ENCODE results near the gene HTR2A. TPM values are rescaled to one million over a fixed set of nuclear protein-coding genes. Genes with fewer than 3 reads are reported as not detected.

Gene HTR2A
- total RNA-seq, 1 experiment from 2014 or later = not detected

DNA sequence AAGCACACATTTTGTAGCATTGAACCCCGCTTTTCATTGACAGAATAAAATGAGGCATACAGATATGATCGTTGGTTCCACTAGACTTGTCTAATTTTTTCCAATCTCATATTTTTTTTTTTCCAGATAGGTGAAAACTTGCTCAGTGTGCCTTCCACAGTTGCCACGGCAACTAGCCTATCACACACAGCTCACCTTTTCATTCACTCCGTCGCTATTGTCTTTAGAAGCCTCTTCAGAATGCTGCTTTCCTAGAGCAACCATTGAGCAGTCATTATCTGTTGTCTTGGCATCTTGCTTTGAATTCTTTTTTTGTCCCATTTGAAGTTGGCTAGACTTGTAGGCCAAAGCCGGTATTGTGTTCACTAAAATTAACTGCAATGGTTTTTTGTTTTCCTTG is 62.2 kb downstream of the HTR2A start:
- Mint-ChIP-seq H3K9me3 (peaks cover 8% of the 10 kb centered on the region), H3K36me3 (no peaks in the 10 kb centered on the region), H3K4me3 (no peak overlapping the region), H3K27me3 (ENCODE audit: low read depth) (no peaks in the 10 kb centered on the region), H3K27ac (no peak overlapping the region), H3K4me1 (no peaks in the 10 kb centered on the region)
- no peak for DNase-seq (ENCODE audit: low spot score)
- no peak for TF ChIP-seq ZNF121 (CRISPR knock-in tag; IDR thresholded peaks at IDR 0.05)
- TF ChIP-seq, protein P1, sequence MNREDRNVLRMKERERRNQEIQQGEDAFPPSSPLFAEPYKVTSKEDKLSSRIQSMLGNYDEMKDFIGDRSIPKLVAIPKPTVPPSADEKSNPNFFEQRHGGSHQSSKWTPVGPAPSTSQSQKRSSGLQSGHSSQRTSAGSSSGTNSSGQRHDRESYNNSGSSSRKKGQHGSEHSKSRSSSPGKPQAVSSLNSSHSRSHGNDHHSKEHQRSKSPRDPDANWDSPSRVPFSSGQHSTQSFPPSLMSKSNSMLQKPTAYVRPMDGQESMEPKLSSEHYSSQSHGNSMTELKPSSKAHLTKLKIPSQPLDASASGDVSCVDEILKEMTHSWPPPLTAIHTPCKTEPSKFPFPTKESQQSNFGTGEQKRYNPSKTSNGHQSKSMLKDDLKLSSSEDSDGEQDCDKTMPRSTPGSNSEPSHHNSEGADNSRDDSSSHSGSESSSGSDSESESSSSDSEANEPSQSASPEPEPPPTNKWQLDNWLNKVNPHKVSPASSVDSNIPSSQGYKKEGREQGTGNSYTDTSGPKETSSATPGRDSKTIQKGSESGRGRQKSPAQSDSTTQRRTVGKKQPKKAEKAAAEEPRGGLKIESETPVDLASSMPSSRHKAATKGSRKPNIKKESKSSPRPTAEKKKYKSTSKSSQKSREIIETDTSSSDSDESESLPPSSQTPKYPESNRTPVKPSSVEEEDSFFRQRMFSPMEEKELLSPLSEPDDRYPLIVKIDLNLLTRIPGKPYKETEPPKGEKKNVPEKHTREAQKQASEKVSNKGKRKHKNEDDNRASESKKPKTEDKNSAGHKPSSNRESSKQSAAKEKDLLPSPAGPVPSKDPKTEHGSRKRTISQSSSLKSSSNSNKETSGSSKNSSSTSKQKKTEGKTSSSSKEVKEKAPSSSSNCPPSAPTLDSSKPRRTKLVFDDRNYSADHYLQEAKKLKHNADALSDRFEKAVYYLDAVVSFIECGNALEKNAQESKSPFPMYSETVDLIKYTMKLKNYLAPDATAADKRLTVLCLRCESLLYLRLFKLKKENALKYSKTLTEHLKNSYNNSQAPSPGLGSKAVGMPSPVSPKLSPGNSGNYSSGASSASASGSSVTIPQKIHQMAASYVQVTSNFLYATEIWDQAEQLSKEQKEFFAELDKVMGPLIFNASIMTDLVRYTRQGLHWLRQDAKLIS (CRISPR knock-in tag; IDR thresholded peaks at IDR 0.05; ENCODE audit: borderline replicate concordance) = no peak
- TF ChIP-seq SMAD3 (CRISPR knock-in tag; IDR thresholded peaks at IDR 0.05; ENCODE audit: borderline replicate concordance) = no peak
- TF ChIP-seq ETV6 (CRISPR knock-in tag; IDR thresholded peaks at IDR 0.05) = no peak
- TF ChIP-seq RORB (CRISPR knock-in tag; IDR thresholded peaks at IDR 0.05) = no peak
- ChIA-PET CTCF (interaction anchor here (0.8 to 2.5 kb wide), 3 partner anchors 59 to 562 kb away, joined by 3 to 9 read pairs (median 4); no protein-coding TSS in a partner anchor), POLR2A (no interaction called here)
- no peak; the same call in 1 of the 2 replicates for ATAC-seq

DNA sequence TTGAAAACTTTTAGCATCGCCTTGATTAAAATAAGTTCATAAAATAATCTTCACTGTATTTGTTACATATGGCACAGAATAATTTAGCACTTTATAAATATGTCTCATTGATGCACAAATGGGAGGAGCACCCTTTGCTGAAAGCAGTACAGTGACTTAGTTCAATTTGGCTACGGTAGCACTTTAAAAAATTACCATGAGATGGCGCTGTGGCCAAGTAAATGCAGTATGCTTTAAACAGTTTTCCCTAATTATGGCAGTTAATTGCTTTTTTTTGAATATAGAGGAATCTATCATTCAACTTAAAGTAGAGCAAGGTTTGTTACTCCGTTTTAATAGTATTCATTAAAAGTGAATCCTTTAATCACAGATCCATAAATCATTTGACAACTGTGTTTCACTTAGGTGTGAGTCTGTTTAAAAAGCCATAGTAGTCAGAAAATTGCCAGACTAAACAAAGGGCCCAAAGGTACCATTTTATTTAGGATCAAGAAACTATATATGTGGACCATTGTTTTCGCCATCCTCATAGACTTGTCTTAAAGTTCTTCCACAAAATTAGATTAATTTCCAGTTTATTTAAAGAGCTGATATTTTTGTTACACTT is 65.2 kb downstream of the HTR2A start:
- no peaks in the 10 kb centered on the region for H3K4me1 Mint-ChIP-seq
- peaks cover 8% of the 10 kb centered on the region for H3K9me3 Mint-ChIP-seq
- DNase-seq (ENCODE audit: low spot score) = peak; percentile 44
- ATAC-seq = peak; percentile 62; the same call in 1 of the 2 replicates
- TF ChIP-seq ZNF317 (CRISPR knock-in tag; IDR thresholded peaks at IDR 0.05; ENCODE audit: borderline replicate concordance, low read depth) = no peak
- TF ChIP-seq, protein P2, sequence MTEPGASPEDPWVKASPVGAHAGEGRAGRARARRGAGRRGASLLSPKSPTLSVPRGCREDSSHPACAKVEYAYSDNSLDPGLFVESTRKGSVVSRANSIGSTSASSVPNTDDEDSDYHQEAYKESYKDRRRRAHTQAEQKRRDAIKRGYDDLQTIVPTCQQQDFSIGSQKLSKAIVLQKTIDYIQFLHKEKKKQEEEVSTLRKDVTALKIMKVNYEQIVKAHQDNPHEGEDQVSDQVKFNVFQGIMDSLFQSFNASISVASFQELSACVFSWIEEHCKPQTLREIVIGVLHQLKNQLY (CRISPR knock-in tag; IDR thresholded peaks at IDR 0.05) = no peak
- no peak for TF ChIP-seq JUN (CRISPR knock-in tag; IDR thresholded peaks at IDR 0.05)
- TF ChIP-seq, protein P3, sequence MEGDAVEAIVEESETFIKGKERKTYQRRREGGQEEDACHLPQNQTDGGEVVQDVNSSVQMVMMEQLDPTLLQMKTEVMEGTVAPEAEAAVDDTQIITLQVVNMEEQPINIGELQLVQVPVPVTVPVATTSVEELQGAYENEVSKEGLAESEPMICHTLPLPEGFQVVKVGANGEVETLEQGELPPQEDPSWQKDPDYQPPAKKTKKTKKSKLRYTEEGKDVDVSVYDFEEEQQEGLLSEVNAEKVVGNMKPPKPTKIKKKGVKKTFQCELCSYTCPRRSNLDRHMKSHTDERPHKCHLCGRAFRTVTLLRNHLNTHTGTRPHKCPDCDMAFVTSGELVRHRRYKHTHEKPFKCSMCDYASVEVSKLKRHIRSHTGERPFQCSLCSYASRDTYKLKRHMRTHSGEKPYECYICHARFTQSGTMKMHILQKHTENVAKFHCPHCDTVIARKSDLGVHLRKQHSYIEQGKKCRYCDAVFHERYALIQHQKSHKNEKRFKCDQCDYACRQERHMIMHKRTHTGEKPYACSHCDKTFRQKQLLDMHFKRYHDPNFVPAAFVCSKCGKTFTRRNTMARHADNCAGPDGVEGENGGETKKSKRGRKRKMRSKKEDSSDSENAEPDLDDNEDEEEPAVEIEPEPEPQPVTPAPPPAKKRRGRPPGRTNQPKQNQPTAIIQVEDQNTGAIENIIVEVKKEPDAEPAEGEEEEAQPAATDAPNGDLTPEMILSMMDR (IDR thresholded peaks at IDR 0.05) = peak; percentile 74
- no peaks in the 10 kb centered on the region for H3K36me3 Mint-ChIP-seq
- no peak overlapping the region for H3K4me3 Mint-ChIP-seq
- ChIA-PET CTCF (interaction anchor here (0.7 to 2.1 kb wide), 5 partner anchors 9 to 623 kb away, joined by 3 to 12 read pairs (median 3); no protein-coding TSS in a partner anchor), POLR2A (no interaction called here)
- no peak overlapping the region for H3K27ac Mint-ChIP-seq
- no peaks in the 10 kb centered on the region for H3K27me3 Mint-ChIP-seq (ENCODE audit: low read depth)

DNA sequence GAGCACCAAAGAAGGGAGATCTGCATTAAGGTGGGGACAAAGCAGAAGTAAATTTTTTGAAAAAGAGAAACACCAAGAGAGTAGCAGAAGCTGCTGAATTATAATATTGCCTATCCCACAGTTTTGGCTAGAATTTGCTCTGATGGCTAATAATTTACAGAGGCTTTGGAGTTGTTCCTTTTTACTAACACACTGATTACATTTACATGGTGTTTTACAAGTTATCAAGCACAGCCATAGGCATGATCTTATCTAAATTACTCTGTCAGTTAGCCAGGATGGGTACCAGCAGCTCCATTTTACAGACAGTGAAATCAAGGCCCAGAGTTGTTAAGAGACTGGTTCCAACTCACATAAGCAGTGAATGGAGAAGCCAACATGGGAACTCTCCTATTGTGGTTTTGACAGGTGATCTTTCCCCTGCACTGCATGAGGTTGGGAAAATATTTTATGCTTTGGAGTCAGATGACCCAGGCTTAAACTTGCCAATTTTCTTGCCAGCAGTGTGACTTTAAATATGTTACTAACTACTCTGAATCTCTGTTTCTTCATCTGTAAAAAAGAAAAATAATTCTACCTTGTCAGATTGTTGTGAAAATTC is 66.3 kb downstream of the HTR2A start:
- ChIA-PET CTCF (interaction anchor here (1.3 to 2.1 kb wide), 2 partner anchors 132 to 625 kb away, joined by 3 to 12 read pairs; no protein-coding TSS in a partner anchor), POLR2A (no interaction called here)
- H3K36me3 Mint-ChIP-seq = no peaks in the 10 kb centered on the region
- H3K4me3 Mint-ChIP-seq = no peak overlapping the region
- peaks cover 7% of the 10 kb centered on the region for H3K9me3 Mint-ChIP-seq
- no peaks in the 10 kb centered on the region for H3K27me3 Mint-ChIP-seq (ENCODE audit: low read depth)
- no peak overlapping the region for H3K27ac Mint-ChIP-seq
- no peak for DNase-seq (ENCODE audit: low spot score)
- H3K4me1 Mint-ChIP-seq = no peaks in the 10 kb centered on the region
- no peak for ATAC-seq
- TF ChIP-seq ZNF219 (CRISPR knock-in tag; IDR thresholded peaks at IDR 0.05; ENCODE audit: borderline replicate concordance) (no peak), HMGA2 (CRISPR knock-in tag; IDR thresholded peaks at IDR 0.05) (no peak)
- TF ChIP-seq, protein P4, sequence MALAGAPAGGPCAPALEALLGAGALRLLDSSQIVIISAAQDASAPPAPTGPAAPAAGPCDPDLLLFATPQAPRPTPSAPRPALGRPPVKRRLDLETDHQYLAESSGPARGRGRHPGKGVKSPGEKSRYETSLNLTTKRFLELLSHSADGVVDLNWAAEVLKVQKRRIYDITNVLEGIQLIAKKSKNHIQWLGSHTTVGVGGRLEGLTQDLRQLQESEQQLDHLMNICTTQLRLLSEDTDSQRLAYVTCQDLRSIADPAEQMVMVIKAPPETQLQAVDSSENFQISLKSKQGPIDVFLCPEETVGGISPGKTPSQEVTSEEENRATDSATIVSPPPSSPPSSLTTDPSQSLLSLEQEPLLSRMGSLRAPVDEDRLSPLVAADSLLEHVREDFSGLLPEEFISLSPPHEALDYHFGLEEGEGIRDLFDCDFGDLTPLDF (CRISPR knock-in tag; IDR thresholded peaks at IDR 0.05) = no peak
- TF ChIP-seq, protein P1 (CRISPR knock-in tag; IDR thresholded peaks at IDR 0.05; ENCODE audit: borderline replicate concordance) = no peak
- TF ChIP-seq, protein P5, sequence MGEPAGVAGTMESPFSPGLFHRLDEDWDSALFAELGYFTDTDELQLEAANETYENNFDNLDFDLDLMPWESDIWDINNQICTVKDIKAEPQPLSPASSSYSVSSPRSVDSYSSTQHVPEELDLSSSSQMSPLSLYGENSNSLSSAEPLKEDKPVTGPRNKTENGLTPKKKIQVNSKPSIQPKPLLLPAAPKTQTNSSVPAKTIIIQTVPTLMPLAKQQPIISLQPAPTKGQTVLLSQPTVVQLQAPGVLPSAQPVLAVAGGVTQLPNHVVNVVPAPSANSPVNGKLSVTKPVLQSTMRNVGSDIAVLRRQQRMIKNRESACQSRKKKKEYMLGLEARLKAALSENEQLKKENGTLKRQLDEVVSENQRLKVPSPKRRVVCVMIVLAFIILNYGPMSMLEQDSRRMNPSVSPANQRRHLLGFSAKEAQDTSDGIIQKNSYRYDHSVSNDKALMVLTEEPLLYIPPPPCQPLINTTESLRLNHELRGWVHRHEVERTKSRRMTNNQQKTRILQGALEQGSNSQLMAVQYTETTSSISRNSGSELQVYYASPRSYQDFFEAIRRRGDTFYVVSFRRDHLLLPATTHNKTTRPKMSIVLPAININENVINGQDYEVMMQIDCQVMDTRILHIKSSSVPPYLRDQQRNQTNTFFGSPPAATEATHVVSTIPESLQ (CRISPR knock-in tag; IDR thresholded peaks at IDR 0.05) = no peak
- TF ChIP-seq, protein P6, sequence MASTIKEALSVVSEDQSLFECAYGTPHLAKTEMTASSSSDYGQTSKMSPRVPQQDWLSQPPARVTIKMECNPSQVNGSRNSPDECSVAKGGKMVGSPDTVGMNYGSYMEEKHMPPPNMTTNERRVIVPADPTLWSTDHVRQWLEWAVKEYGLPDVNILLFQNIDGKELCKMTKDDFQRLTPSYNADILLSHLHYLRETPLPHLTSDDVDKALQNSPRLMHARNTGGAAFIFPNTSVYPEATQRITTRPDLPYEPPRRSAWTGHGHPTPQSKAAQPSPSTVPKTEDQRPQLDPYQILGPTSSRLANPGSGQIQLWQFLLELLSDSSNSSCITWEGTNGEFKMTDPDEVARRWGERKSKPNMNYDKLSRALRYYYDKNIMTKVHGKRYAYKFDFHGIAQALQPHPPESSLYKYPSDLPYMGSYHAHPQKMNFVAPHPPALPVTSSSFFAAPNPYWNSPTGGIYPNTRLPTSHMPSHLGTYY (CRISPR knock-in tag; IDR thresholded peaks at IDR 0.05) = no peak

All from WTC11 (cell line).